ENCODE measurements around the gene PRR29.

Gene PRR29

GRCh38 chr17:63998050-63998720 lies at the start of gene PRR29:
PRR29 (plus strand) TSS chr17:63998351; CDS start chr17:63998365, 14 bp downstream.
- DNase-seq: peak; percentile 74

- no peak for DNase-seq
These were observed 49.6 kb upstream of the PRR29 start for GRCh38 chr17:63948521-63948920.

- no peak for DNase-seq
These were observed 48.4 kb upstream of the PRR29 start for GRCh38 chr17:63949576-63950250.

- DNase-seq: no peak
These were observed 46.9 kb upstream of the PRR29 start for GRCh38 chr17:63950940-63951907.

DNA sequence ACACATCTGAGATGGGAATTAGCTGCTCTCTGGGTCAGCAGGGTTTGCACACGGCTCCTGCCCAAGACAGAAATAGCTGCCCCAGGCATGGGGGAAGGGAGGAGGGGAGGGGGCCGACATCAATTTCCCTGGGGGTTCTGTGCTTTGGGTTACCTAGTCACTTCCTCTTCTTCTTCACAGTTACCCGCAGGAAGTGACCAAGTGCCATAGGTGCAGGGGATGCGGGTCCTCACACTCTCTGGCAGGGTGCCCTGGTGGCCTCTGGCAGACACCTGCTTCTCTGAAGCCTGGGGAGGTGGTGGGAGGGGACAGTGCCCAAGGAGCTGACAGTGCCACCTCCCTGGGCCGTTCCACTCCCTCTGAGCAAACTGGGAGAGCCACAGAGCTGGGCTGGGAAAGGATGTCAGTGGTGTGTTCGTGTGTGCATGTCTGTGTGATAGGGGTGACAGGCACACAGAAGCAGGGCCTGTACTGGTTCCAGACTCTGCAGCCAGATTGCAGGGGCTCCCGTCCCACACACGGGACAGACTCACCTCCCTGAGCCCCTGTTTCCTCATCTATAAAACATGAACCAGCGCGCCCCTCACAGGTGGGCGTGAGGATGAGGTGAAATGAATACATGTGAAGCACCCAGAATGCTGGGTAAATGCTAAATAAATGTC lies 43.6 kb upstream of the PRR29 start:
- DNase-seq: no peak

DNA sequence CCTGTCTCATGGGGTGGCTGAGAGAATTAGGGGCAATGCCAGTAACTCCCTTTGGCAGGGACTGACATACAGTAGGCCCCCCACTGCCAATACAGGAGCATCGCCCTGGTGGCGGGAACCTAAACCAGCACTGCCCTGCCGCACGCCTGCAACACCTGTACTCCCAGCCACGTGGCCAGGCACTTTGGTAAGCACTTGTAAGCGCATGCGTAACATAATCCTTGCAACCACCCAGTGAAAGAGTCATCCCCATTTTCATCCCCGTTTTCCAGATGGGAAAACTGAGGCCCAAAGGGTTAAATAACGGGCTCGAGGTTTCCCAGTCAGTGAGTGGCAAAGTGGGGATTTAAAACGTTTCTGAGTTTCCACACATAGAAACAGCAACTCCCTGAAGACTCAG lies 42.9 kb upstream of the PRR29 start:
- no peak for DNase-seq

GRCh38 chr17:63955791-63956190 lies 42.4 kb upstream of the PRR29 start:
- DNase-seq: no peak

GRCh38 chr17:63956296-63956920 lies 41.7 kb upstream of the PRR29 start:
- DNase-seq: no peak

DNA sequence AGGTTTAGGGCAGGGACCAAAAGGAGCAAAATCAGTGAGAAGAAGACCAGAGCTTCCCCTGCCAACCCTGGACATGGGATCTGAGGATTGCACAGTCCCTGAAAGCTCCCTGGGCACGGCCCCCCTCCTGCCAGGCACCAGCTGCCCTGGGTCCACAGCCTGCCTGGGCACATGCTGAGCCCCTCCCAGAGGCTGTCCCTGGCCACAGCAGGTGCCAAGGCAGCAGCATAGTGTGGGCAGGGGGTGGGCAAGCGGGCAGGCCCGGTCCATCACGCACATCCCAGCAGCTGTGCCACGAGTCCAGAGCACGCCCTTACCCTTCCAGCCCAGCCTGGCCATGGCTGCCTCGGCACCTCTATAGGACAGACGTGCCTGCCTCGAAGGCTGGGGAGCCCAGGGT lies 38.1 kb upstream of the PRR29 start:
- no peak for DNase-seq

DNA sequence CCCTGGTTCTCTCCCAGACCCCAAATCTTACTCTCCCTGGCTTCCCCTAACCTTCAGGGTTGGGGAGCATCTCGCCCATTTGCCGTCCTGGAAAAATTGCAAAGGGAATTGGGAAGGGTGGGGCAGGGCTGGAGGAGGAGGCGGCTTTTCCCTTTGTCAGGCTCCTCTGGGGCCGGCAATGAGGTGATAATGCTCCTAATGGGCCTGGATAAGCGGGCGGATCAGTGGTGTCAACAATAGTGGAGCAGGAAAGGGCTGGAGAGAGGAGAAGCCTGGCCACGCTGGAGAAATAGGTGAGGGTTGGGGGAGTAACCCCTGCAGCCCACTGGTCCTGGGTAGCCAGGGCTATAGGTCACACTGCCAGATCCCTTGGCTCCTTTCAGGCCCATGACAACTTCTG lies 37.7 kb upstream of the PRR29 start:
- no peak for DNase-seq

GRCh38 chr17:63961355-63962212 lies 36.6 kb upstream of the PRR29 start:
- DNase-seq: no peak

- no peak for DNase-seq
These were observed 35.8 kb upstream of the PRR29 start for GRCh38 chr17:63962298-63962744.

- no peak for DNase-seq
These were observed 35.0 kb upstream of the PRR29 start for GRCh38 chr17:63963123-63963522.

- DNase-seq: no peak
These were observed 31.4 kb upstream of the PRR29 start for GRCh38 chr17:63966646-63967264.

DNA sequence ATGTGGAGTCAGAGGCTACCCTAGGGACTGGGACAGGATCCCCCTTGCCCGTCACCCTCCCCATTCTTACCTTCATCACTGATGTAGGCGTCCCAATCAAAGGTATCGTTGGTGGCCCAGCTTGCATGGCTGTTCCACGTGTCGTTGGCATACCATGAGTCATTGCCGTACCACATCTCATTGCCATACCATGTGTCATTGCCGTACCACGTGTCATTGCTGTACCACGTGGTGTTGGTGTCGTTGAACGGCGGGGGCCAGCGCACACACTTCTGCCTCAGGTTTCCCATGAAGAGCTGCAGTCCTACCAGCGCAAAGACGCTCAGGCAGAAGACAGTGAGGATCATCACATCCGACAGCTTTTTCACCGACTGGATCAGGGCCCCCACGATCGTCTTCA lies 30.2 kb upstream of the PRR29 start:
- DNase-seq: no peak

- DNase-seq: no peak
These were observed 28.9 kb upstream of the PRR29 start for GRCh38 chr17:63969278-63969677.

DNA sequence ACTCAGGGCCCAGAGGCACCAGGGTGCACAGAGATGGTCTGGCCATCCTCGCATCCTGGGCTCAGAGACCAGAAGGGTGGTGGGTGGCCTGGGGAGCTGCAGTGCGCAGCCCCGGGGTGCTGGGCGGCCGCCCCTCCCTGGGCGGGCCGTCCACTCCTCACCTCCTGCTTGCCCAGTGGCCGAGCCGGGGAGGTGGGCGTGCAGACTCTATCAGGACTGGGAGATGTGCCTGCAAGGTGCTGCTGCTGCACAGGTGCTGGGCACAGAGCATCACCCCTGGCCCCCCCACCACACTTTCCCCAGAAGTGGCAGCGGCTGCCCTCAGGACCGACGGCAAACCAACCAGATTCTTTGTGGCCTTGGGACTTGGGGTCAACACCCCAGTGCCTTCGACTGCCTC lies 25.4 kb upstream of the PRR29 start, which contains the start of gene SCN4A:
SCN4A (minus strand) TSS at position 123 of the 400 bp plus-strand sequence; CDS start at position 46, 77 bp downstream.
- DNase-seq: no peak

DNA sequence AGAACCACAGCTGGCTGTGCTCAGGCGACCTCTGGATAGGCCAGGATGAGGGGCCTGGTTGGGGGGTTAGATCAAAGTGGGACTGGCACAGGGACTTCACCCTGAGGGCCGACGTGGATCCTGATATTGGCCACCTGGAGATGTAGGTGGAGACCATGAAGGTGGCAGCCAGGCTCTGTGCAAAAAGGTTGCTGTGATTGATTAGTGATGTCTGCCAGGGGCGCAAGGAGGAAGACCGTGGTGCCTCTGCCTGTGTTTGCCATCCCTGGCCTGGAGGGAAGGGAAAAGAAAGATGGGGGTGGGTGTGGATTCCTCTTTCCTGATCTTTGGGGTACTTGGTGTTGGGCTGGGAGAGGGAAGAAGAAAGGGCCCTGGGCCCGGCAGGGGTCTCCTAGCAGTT lies 24.9 kb upstream of the PRR29 start:
- DNase-seq: no peak

DNA sequence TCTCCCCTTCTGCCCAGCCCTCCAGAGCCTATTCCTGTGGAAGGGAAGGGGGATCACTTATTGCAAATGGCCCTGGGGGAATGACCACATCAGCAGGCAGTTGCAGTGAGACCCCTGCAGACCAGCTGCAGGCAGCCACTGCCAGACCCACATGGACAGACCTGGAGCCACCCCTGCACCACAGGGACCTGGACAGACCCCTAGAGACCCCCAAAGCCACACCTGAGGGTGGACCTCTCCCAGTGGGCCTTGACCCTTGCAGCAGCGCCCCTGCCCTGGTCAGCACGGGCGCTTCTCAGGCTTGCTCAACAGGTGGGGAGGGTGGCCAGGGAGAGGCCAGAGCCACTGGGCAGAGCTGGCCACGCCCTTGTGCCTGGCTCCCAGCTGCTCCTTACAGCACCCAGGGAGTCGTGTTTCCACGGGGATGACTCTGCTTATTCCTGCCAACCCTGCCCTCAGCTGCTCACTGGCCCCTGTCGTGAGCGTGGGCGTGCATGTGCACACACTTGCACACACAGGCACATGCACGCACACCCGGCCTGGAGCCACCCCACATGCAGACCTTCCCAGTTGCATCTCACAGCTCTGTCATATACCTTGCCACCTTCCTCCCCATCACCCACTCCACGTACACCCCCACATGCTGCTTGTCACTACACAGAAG lies 24.1 kb upstream of the PRR29 start:
- no peak for DNase-seq

- no peak for DNase-seq
These were observed 23.5 kb upstream of the PRR29 start for GRCh38 chr17:63974594-63975192.
